ENCODE data around the gene NOA1. TPM values are rescaled to one million over a fixed set of nuclear protein-coding genes. Genes with fewer than 3 reads are reported as not detected.

NOA1 gene
- 17.5 and 17.7 TPM in 2 replicates for polyA plus RNA-seq (2013)

DNA sequence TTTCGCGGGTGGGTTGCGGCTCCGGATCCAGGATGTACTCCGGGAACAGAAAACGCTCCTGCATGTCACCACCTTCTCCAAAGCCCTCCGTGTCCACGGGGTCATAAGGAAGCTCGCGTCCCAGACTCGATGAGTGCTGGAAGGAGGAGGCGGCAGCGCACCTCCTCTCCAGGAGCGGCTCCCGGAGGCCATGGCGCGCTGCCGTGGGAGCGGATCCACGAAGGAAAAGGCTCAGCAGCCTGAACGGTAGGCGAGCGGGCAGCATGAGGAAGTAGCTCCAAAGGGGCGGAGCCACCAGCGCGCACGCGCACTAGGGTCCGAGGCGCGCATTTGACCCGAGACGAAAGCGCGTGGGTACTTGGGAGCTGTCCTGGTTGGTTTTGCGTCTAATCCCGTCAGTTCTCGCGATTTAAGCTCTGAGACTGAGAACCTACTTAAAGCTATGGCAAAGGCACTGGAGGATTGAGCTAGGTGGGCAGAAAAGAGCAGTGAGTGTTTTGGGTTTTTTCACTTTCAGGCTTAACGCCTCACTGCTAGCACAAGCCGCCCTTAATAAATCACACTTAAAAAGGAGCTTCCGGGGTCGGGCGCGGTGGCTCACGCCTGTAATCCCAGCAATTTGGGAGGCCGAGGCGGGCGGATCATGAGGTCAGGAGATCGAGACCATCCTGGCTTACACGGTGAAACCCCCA, at the start of gene NOA1:
Gene NOA1, minus strand, starts transcription at position 286 of the 692 bp plus-strand sequence. Its CDS starts 21 bp downstream, at position 265.
- peaks cover 0 to 7% of the 10 kb centered on the region in 2 experiments for H3K4me1 ChIP-seq (ENCODE audit: control insufficient read depth in 1 of 2, insufficient read depth in 2 of 2, low read length in 2 of 2)
- no peak within 1 kb of the TSS for H3K23ac ChIP-seq (ENCODE audit: low read length)
- DNase-seq: peak; percentile 100
- H3K27ac ChIP-seq (ENCODE audit: low read depth, low read length): peak within 1 kb of the TSS; percentile 79
- H2AK5ac ChIP-seq (ENCODE audit: low read length): no peak within 1 kb of the TSS
- peak within 1 kb of the TSS; percentile 90 for H3K4me3 ChIP-seq (ENCODE audit: low read depth, low read length)
- H4K12ac ChIP-seq (ENCODE audit: low read depth, low read length): peak within 1 kb of the TSS; percentile 44
- H3K9ac ChIP-seq (ENCODE audit: low read length): peak within 1 kb of the TSS; percentile 84
- H3K18ac ChIP-seq (ENCODE audit: low read length): peak within 1 kb of the TSS; percentile 76
- H3K36me3 ChIP-seq (ENCODE audit: control insufficient read depth in 1 of 2, insufficient read depth in 2 of 2, low read length in 2 of 2): peaks cover 6 to 13% of the 10 kb centered on the region in 2 experiments
- H4K91ac ChIP-seq (ENCODE audit: low read depth, low read length): peak within 1 kb of the TSS; percentile 65
- peaks cover 26% of the 10 kb centered on the region for H3K79me2 ChIP-seq (ENCODE audit: control insufficient read depth, insufficient read depth, low read length, poor library complexity)
- H2AFZ ChIP-seq (ENCODE audit: insufficient read depth, low read length, poor library complexity): peak within 1 kb of the TSS; percentile 93
- H3K4me2 ChIP-seq (ENCODE audit: low read length): peak within 1 kb of the TSS; percentile 98
- no peak within 1 kb of the TSS for H2BK12ac ChIP-seq (ENCODE audit: low read length)
- H2BK120ac ChIP-seq (ENCODE audit: insufficient read depth, low read length, poor library complexity): peak within 1 kb of the TSS; percentile 21
- H2BK5ac ChIP-seq (ENCODE audit: low read depth, low read length, poor library complexity): no peak within 1 kb of the TSS
- H3K9me3 ChIP-seq (ENCODE audit: insufficient read depth, low read depth, low read length): no peaks in the 10 kb centered on the region
- no CpG with 5 or more reads among the region's 51 CpGs for WGBS (ENCODE audit: extremely low coverage, insufficient coverage, insufficient read length)
- H3K79me1 ChIP-seq (ENCODE audit: low read length): peaks cover 12% of the 10 kb centered on the region
- peak within 1 kb of the TSS; percentile 84 for H4K8ac ChIP-seq (ENCODE audit: low read depth, low read length)
- H3K27me3 ChIP-seq (ENCODE audit: insufficient read depth, low read length): no peaks in the 10 kb centered on the region
- H3K14ac ChIP-seq (ENCODE audit: low read length): peak within 1 kb of the TSS; percentile 69
- H3K4ac ChIP-seq (ENCODE audit: low read depth, low read length): peak within 1 kb of the TSS; percentile 76

DNA sequence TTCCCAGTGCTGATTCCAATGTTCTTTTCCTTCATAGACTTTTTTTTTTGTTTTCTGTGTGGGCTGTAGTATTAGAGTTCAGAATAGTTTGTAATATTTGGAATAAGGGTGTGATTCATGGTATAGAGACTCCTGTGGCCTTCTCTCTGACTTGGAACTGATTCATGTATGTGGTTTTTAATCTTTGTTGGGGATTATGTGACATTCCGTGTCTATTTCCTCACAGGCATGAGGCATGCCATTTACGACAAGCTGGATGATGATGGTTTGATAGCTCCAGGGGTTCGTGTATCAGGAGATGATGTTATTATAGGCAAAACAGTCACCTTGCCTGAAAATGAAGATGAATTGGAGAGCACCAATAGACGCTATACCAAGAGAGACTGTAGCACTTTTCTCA, 45.7 kb upstream of the NOA1 start:
- no peaks in the 10 kb centered on the region for H3K79me2 ChIP-seq (ENCODE audit: control insufficient read depth, insufficient read depth, low read length, poor library complexity)
- H2AK5ac ChIP-seq (ENCODE audit: low read length): no peak overlapping the region
- no peak overlapping the region for H3K4me3 ChIP-seq (ENCODE audit: low read depth, low read length)
- H2BK12ac ChIP-seq (ENCODE audit: low read length): no peak overlapping the region
- H3K4me1 ChIP-seq (ENCODE audit: control insufficient read depth in 1 of 2, insufficient read depth in 2 of 2, low read length in 2 of 2): no peaks in the 10 kb centered on the region
- no peak overlapping the region for H3K23ac ChIP-seq (ENCODE audit: low read length)
- no peak overlapping the region for H3K4ac ChIP-seq (ENCODE audit: low read depth, low read length)
- H2BK120ac ChIP-seq (ENCODE audit: insufficient read depth, low read length, poor library complexity): no peak overlapping the region
- no peaks in the 10 kb centered on the region for H3K27me3 ChIP-seq (ENCODE audit: insufficient read depth, low read length)
- no peak overlapping the region for H3K9ac ChIP-seq (ENCODE audit: low read length)
- H2AFZ ChIP-seq (ENCODE audit: insufficient read depth, low read length, poor library complexity): no peak overlapping the region
- H4K91ac ChIP-seq (ENCODE audit: low read depth, low read length): no peak overlapping the region
- peaks cover 21 to 38% of the 10 kb centered on the region in 2 experiments for H3K36me3 ChIP-seq (ENCODE audit: control insufficient read depth in 1 of 2, insufficient read depth in 2 of 2, low read length in 2 of 2)
- H3K9me3 ChIP-seq (ENCODE audit: insufficient read depth, low read depth, low read length): no peaks in the 10 kb centered on the region
- no peak for DNase-seq
- H3K27ac ChIP-seq (ENCODE audit: low read depth, low read length): no peak overlapping the region
- no peak overlapping the region for H4K12ac ChIP-seq (ENCODE audit: low read depth, low read length)
- H4K8ac ChIP-seq (ENCODE audit: low read depth, low read length): no peak overlapping the region
- H3K79me1 ChIP-seq (ENCODE audit: low read length): no peaks in the 10 kb centered on the region
- no peak overlapping the region for H3K4me2 ChIP-seq (ENCODE audit: low read length)
- no peak overlapping the region for H2BK5ac ChIP-seq (ENCODE audit: low read depth, low read length, poor library complexity)
- H3K14ac ChIP-seq (ENCODE audit: low read length): no peak overlapping the region
- H3K18ac ChIP-seq (ENCODE audit: low read length): no peak overlapping the region
- WGBS (ENCODE audit: extremely low coverage, insufficient coverage, insufficient read length): no CpG with 5 or more reads among the region's 4 CpGs

DNA sequence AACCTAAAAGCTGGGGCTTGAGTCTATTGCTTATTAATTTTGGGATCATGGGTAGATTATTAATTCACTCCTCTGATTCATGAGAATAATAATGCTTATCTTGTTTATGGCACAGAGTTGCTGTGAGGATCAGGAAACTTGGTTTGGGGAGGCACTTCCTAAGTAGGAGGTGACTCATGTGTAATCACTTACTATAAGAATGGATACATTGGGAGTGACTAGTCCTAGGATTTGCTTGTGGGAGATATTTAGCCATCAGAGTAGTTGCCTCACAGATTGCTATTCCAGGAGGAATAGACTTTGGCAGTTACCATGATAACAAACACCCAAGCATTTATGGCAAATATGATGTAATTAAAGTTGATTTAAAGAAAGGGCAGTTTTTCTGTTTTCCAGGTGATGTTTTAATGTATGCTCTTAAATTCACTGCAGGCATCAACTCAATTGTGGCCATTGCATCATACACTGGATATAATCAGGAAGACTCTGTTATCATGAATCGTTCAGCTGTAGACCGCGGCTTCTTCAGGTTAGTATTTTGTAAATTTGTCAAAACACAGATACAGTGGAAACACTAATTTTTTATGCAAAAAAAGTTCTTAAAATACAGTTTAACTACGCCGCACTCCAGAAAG, 43.2 kb upstream of the NOA1 start:
- Histone ChIP-seq H3K4me2 (ENCODE audit: low read length) (no peak overlapping the region), H3K27ac (ENCODE audit: low read depth, low read length) (no peak overlapping the region), H4K12ac (ENCODE audit: low read depth, low read length) (no peak overlapping the region), H3K79me1 (ENCODE audit: low read length) (no peaks in the 10 kb centered on the region), H3K4me3 (ENCODE audit: low read depth, low read length) (no peak overlapping the region), H3K9me3 (ENCODE audit: insufficient read depth, low read depth, low read length) (no peaks in the 10 kb centered on the region), H3K14ac (ENCODE audit: low read length) (no peak overlapping the region), H3K27me3 (ENCODE audit: insufficient read depth, low read length) (no peaks in the 10 kb centered on the region), H3K4me1 (ENCODE audit: control insufficient read depth in 1 of 2, insufficient read depth in 2 of 2, low read length in 2 of 2) (no peaks in the 10 kb centered on the region), H2AK5ac (ENCODE audit: low read length) (no peak overlapping the region), H3K36me3 (ENCODE audit: control insufficient read depth in 1 of 2, insufficient read depth in 2 of 2, low read length in 2 of 2) (peaks cover 14 to 30% of the 10 kb centered on the region in 2 experiments), H4K8ac (ENCODE audit: low read depth, low read length) (no peak overlapping the region), H3K4ac (ENCODE audit: low read depth, low read length) (no peak overlapping the region), H2BK5ac (ENCODE audit: low read depth, low read length, poor library complexity) (no peak overlapping the region), H3K79me2 (ENCODE audit: control insufficient read depth, insufficient read depth, low read length, poor library complexity) (no peaks in the 10 kb centered on the region), H2BK12ac (ENCODE audit: low read length) (no peak overlapping the region), H3K9ac (ENCODE audit: low read length) (no peak overlapping the region), H2AFZ (ENCODE audit: insufficient read depth, low read length, poor library complexity) (no peak overlapping the region), H4K91ac (ENCODE audit: low read depth, low read length) (no peak overlapping the region), H3K18ac (ENCODE audit: low read length) (no peak overlapping the region), H3K23ac (ENCODE audit: low read length) (no peak overlapping the region), H2BK120ac (ENCODE audit: insufficient read depth, low read length, poor library complexity) (no peak overlapping the region)
- peak in 1 of 2 donors; percentile 7 for DNase-seq
- WGBS (ENCODE audit: extremely low coverage, insufficient coverage, insufficient read length): no CpG with 5 or more reads among the region's 5 CpGs

DNA sequence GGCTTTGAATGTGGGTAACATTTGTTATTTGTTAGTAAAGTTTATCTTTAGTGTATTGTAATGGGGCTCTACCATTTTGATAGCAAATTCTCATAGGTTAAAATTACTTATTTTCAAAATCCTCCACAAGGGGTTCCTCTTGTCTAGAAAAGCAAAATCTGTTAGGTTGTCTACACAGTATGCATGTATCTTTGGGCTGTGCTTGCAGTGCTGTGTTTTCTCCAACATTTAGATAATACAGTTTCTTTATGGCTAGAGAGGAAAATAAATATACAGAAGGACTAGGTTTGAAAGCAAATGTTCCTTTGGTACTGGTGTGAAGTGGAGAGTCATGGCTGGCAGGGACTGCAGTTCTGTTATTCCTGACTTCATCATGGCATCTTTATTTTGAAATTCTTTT, 41.6 kb upstream of the NOA1 start:
- no peak overlapping the region for H4K12ac ChIP-seq (ENCODE audit: low read depth, low read length)
- no peak overlapping the region for H3K4me3 ChIP-seq (ENCODE audit: low read depth, low read length)

More for the DNA sequence above, 41.6 kb upstream of the NOA1 start:
- H3K4me2 ChIP-seq (ENCODE audit: low read length): no peak overlapping the region
- H2BK5ac ChIP-seq (ENCODE audit: low read depth, low read length, poor library complexity): no peak overlapping the region
- no peaks in the 10 kb centered on the region for H3K9me3 ChIP-seq (ENCODE audit: insufficient read depth, low read depth, low read length)
- DNase-seq: no peak
- H2BK120ac ChIP-seq (ENCODE audit: insufficient read depth, low read length, poor library complexity): no peak overlapping the region
- no peak overlapping the region for H3K18ac ChIP-seq (ENCODE audit: low read length)
- H2AK5ac ChIP-seq (ENCODE audit: low read length): no peak overlapping the region
- H4K91ac ChIP-seq (ENCODE audit: low read depth, low read length): no peak overlapping the region
- no peak overlapping the region for H2AFZ ChIP-seq (ENCODE audit: insufficient read depth, low read length, poor library complexity)
- no peak overlapping the region for H4K8ac ChIP-seq (ENCODE audit: low read depth, low read length)
- no peaks in the 10 kb centered on the region for H3K79me1 ChIP-seq (ENCODE audit: low read length)
- no peak overlapping the region for H3K14ac ChIP-seq (ENCODE audit: low read length)
- no peak overlapping the region for H3K9ac ChIP-seq (ENCODE audit: low read length)
- no peak overlapping the region for H3K27ac ChIP-seq (ENCODE audit: low read depth, low read length)
- H3K23ac ChIP-seq (ENCODE audit: low read length): no peak overlapping the region
- no peak overlapping the region for H3K4ac ChIP-seq (ENCODE audit: low read depth, low read length)
- H3K36me3 ChIP-seq (ENCODE audit: control insufficient read depth in 1 of 2, insufficient read depth in 2 of 2, low read length in 2 of 2): peaks cover 17 to 31% of the 10 kb centered on the region in 2 experiments
- H2BK12ac ChIP-seq (ENCODE audit: low read length): no peak overlapping the region
- no peaks in the 10 kb centered on the region for H3K27me3 ChIP-seq (ENCODE audit: insufficient read depth, low read length)
- no peaks in the 10 kb centered on the region for H3K4me1 ChIP-seq (ENCODE audit: control insufficient read depth in 1 of 2, insufficient read depth in 2 of 2, low read length in 2 of 2)
- H3K79me2 ChIP-seq (ENCODE audit: control insufficient read depth, insufficient read depth, low read length, poor library complexity): no peaks in the 10 kb centered on the region
